Fibroblast of skin of left quadriceps (primary cell): ENCODE data around the gene KIF7.

Source experiments
- DNase-seq, 2 experiments: peaks; one replicate each; pipeline ENCODE4 v3.0.0-alpha.2; 2013; ENCODE audit warnings: low read depth in 2 of 2

KIF7 gene

GRCh38 chr15:89647191-89647851 is 7.9 kb downstream of the KIF7 start:
- DNase-seq, result no peak

GRCh38 chr15:89646416-89647141 is 8.7 kb downstream of the KIF7 start:
- no peak for DNase-seq

DNA sequence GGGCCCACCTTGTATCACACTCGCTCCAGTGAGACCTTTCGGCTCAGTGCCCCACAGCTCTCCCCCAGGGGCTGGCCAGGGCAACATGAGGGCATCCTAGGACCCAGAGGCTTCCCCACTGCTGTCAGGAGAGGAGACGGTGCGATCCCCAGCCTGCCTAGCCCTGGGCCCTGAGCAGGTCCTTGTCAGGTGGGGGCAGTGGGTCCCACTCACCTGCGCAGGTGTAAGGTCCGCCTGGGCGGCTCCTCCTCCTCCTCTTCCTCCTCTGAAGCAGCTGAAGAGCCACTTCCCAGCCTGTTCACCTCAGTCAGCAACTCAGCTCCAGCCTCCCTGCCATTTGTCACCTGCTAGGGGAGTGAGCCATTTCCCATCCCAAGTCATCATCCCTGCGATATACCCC is 9.6 kb downstream of the KIF7 start:
- no peak for DNase-seq

DNA sequence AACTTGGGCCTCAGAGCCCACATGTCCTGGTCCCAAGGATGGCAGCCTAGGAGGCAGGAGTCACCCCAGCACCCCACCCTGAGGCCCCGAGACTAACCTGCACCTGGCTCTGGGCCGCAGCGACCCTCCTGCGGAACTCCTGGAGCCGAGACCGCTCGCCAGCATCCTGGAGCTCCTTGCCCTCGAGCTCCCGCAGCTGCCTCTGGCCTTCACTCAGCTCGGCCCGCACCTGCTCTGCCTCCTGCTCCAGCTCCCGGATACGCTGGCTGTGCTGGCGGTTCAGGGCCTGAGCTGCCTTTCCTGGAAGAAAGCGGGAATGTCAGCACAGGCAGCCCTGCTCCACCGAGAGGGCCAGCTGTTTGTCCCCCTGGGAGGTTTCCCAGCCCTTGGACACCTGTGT is 13.2 kb downstream of the KIF7 start:
- no peak for DNase-seq

DNA sequence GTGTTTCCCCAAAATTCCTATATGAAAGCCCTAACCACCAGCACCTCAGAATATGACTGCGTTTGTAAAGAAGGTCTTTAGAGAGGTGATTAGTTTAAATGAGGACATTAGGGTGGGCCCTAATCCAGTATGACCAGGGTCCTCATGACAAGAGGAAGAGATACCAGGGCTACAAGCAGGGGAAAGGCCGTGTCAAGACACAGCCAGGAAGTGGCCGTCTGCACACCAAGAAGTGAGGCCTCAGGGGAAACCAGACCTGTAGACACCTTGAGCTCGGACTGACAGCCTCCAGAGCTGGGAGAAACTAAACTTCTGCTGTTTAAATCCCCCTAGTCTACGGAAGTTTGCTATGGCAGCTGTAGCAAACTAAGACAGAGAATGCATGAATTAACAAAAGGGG is 14.2 kb downstream of the KIF7 start:
- DNase-seq, result no peak

DNA sequence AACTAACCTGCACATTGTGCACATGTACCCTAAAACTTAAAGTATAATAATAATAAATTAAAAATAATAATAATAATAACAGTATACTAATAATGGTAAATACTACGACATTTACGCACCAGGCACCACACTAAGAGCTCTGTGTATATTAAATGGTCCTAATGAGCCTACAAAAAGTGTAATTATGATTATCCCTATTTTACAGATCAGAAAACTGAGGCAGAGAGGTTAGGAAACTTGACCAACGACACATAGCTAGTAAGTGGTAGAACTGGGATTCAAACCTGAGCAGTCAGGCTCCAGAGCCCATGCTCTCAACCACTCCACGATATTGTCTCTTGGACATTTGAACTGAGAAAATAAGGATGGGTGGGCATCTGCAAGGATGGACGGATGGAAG is 15.0 kb downstream of the KIF7 start:
- no peak for DNase-seq

DNA sequence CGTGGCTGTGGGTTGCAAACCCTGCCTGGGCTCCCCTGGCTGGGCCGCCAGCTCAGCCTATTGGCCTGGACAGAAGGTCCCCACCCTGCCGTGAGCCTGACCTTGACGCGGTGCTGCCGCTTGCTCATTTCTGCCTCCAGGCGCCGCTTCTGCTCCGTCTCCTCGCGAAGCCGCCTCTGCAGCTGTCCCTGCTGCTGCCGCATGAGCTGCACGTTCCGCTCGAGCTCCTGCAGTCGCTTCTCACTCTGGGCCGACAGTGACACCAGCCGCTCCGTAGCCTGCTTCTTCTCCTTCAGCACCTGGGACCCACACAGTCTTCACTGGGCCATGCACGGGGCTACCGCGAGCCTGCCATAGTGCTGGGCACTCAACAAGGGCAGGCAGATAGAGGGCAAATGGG is 21.7 kb downstream of the KIF7 start:
- DNase-seq, result no peak

- DNase-seq, result no peak
Measured at GRCh38 chr15:89632563-89633430, 22.5 kb downstream of the KIF7 start.

DNA sequence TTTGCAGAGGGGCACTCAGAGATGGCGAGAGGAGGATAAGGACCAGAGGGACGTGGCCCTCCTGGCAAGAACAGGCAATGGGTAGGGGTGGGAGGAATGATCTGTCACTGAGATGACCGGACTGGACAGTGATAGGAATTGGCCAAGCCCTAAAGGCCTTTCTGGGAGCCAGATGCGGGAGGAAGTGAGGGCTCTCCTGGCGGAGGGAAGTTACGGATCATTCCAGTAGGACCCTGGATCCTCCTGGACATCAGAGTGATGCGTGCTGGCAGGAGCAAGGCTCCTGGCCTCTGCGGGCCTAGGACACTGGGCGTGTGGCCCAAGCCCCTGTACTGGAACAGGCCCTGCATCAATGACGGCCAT is 23.4 kb downstream of the KIF7 start:
- no peak for DNase-seq

DNA sequence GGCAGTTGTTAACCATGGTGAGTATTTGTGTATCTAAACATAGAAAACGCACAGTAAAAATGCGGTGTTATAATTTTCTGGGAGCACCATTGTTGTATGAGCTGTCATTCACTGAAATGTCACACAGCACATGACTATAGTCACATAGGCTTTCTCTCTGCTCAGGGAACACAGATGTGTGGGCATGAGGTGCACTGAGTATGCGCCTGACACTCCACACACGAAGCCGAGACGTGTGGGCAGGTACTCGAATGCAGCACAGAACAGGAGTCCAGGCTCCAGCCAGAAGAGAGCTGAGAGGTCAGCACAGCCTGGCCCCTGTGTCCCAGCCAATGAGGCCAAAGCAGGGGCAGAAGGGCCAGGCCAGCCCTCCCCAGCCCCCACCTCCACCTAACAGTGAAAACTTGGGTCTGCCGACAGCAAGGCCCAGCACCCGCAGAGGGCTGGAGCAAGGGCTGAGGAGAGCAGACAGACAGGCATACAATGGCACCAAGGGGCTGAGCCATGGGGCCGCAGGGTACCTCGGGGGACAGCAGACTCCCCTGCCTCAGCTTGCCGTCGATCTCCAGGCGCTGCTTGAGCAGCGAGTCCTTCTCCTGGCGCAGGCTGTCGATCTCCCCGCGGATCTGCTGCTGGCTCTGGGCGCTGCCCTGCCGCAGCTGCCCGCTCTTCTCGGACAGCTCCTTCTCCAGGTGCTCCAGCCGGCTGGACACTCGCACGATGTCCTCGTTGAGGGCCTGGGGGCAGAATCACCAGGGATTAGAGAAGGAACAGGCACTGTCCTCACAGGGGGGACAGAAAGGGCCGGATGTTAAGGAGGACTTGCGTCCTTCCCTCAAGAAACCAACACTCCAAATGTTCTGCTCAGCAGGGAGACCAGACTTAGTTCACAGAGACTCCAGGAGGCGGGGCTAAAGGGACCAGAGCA is 24.0 kb downstream of the KIF7 start:
- no peak for DNase-seq

- DNase-seq, result no peak
Measured at GRCh38 chr15:89630260-89630659, 25.0 kb downstream of the KIF7 start.

DNA sequence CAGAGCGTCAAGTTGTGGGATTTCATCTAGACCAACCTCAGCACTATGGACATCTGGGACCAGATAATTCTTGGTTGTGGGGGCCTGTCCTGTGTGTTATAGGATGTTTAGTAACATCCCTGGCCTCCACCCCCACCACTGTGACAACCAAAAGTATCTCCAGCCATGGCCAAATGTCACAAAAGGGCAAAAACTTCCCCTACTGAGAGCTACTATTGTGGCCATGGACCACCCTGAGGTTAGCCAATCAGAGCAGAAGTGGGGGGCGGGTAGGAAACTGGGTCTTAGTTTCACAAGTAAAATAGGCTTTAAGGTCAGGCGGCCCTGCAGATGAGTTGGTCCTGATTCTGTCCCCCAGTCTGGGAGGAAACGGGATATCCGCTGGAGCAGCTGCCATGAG is 25.4 kb downstream of the KIF7 start:
- DNase-seq, result no peak

DNA sequence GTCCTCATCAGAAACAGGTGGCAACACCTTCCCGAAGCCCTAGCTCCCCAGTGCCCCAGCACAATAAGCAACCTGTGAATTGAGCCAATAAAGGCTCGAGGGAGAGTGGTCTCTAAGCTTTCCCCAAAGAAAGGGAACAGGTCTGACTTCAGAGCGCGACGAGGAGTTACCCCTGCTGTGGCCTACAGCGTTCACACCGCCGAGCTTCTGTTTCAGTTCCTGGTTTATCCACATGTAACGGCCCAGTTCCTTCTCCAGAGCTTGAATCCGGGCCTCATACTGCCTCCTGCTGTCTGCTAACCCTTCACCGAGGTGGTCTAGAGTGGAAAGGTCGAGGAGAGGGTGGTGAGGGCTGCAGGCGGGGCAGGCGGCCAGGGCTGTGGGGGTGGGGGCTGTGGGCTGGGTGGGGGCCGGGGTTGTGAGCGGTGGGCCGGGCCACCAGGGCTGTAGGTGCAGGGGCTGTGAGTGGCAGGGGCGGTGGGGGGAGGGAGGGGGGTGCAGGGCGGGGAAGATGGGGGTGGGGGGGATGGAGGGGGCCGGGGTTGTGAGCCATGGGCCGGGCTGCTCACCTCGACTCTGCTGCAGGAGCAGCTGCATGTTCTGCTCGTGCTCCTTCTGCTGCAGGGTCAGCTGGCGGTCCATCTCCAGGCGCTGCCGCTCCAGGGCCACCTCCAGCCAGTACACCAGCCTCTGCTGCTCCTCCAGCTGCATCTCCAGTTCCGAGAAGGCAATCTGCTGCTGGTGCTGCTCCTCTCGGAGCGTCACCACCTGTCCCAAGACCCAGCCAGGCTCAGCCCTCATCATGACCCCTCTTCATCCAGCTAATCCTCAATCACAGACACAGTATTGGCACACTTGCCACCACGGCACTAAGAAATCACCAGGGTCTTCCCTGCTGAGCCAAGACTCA is 26.2 kb downstream of the KIF7 start:
- DNase-seq, result no peak

DNA sequence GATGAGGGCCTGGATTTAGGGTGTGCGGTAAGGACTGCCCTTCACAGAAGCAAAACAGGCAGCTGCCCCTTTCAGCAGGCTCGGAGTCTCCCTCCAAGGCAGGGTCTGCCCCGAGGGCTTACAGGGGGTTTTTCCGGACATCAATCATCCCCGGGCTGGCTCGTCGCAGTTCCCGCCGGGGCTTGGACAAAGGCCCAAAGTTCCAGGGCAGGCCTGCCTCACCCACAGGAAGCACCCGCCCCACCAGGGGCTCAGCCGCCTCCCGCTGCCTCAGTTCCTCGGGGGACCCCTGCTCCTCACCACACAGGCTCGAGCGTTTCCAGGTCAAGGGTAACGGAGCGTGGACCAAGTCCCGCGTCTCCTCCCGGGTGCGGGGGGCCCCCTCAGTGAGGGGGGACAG is 27.0 kb downstream of the KIF7 start:
- DNase-seq, result no peak

GRCh38 chr15:89627256-89627970 is 27.9 kb downstream of the KIF7 start:
- DNase-seq, result no peak

DNA sequence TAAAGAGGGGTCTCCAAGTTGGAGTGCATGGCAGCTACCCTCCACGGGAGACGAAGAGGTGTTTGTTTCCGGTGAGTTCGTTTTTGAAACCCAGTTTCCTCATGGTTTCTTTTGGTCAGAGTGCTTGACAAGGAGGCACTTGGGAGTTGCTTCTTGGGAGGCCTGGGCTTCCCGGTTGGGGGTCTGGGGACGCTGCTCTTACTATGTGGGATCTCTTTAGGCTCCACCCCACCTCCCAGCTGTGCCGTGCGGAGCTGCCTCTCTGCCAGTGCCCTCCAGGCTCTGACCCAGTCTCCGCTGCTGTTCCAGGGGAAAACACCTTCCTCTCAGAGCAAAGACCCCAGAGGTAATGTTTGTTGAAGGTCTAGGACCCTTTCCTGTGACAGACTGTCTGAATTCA is 29.6 kb downstream of the KIF7 start:
- DNase-seq, result no peak

- DNase-seq, result no peak
Measured at GRCh38 chr15:89623165-89623564, 32.1 kb downstream of the KIF7 start.

DNA sequence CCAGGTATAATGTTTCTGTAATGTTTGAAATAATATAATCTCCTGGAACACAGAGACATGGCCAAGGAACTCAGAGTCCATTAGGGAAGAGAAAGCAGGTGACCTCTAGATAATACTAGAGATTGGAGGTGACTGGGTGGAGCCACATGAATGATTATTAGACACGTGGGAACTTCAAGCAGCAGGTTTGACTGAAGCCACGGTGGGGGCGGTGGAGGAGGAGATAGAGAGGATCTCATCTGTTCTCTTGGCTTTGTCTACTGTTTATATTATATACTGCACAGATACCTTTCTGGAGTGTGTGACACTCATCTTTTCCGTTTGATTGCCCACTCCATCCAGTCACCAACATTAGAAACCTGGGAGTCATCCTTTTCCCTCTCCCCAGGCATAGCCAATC is 33.7 kb downstream of the KIF7 start:
- no peak for DNase-seq

DNA sequence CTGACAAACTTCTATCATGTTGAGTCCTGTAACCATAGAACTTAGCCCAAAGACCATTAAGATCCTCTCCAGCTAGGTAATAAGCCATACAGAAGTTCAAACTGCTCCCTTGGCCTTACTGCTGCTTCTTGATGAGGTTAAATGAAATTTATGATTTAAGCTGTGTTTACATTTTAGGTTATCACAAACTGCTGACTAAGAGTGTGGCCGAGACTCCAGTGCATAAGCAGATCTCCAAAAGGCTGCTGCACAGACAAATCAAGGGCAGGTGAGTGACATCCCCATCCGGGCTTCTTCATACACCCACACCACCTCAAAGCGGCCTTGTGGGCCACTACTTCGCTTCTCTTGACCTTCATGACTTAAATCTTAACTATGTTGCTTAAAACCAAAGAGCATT is 39.0 kb downstream of the KIF7 start:
- no peak for DNase-seq

DNA sequence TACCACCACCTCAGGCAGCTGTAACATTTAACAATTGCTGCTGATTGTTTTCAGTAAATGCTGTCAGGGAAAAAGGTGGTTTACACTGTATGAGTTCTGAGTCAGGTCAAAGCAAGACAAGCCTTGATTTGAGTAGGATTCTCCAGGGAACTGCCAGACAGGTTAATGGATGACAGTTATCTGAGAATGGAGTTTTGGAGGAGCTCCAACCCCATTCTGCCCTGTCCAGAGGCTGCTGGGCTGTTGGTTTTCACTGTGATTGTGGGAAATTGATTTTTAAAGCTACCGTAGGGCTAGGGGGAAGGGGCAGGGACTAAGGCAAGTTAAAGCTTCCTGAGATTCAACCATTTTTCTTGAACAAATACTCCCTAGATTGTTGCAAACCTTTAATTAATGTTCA is 40.1 kb downstream of the KIF7 start:
- no peak for DNase-seq
